Endothelial cell of umbilical vein (primary cell): ENCODE results near the gene BABAM1. TPM values are rescaled to one million over a fixed set of nuclear protein-coding genes. Genes with fewer than 3 reads are reported as not detected.

Source experiments
- BruUV-seq: library from RNA; stranded (reverse); fragments of 400-500 nt; replicated peaks from 2 replicates; lab custom pipeline; 2021; lab: Mats Ljungman, UMichigan
- CTCF ChIA-PET: fragments of 300-600, 350-600 bp; sonication (Branson Sonifier 250); formaldehyde crosslinking; loops from one replicate; lab custom pipeline; 2021; ENCODE audit warnings: antibody characterized with exemption, inconsistent platforms; lab: Charles Lee
- POLR2A ChIA-PET: fragments of 300-600, 350-600 bp; sonication (Branson Sonifier 250); formaldehyde crosslinking; loops from one replicate; lab custom pipeline; 2021; ENCODE audit warnings: antibody characterized with exemption, inconsistent platforms; lab: Charles Lee
- DNase-seq: peaks from one replicate; pipeline ENCODE4 v3.0.0-alpha.2; 2011; ENCODE audit warnings: low read depth, low spot score
- FAIRE-seq: peaks from 2 replicates; lab custom pipeline; 2011; peaks lifted over from hg19 to GRCh38; lab: Jason Lieb, UNC
- H2AFZ ChIP-seq: 2 replicates; pipeline ENCODE4 v1.6.0; 2012; ENCODE audit warnings: low read depth, low read length, control low read depth, inconsistent platforms
- H3K27ac ChIP-seq: 2 replicates; pipeline ENCODE4 v1.5.1; 2011; ENCODE audit warnings: low read depth, mild to moderate bottlenecking, control low read depth, low read length, moderate library complexity; ENCODE audit not compliant: insufficient read depth
- H3K27me3 ChIP-seq, 2 experiments: 2 replicates each; pipeline versions ENCODE4 v1.6.0 to v1.6.1; 2011; ENCODE audit warnings: low read length in 2 of 2, mixed read lengths in 1 of 2; ENCODE audit not compliant: control insufficient read depth in 2 of 2, insufficient read depth in 2 of 2
- H3K36me3 ChIP-seq, 2 experiments: 2 replicates in 1 of 2; 3 replicates in 1 of 2; pipeline ENCODE4 v1.5.1; 2011; ENCODE audit warnings: low read length in 2 of 2, mild to moderate bottlenecking in 1 of 2, moderate library complexity in 1 of 2; ENCODE audit not compliant: control insufficient read depth in 2 of 2, insufficient read depth in 2 of 2; ENCODE audit errors: extremely low read depth in 1 of 2
- H3K4me1 ChIP-seq: 3 replicates; pipeline ENCODE4 v1.5.1; 2011; ENCODE audit warnings: mild to moderate bottlenecking, low read length; ENCODE audit not compliant: control insufficient read depth, insufficient read depth; ENCODE audit errors: extremely low read depth
- H3K4me2 ChIP-seq: 2 replicates; pipeline ENCODE4 v1.6.1; 2011; ENCODE audit warnings: low read length, control low read depth, mixed read lengths; ENCODE audit not compliant: insufficient read depth
- H3K4me3 ChIP-seq, 3 experiments: fragments of 200-600 bp in 1 of 3; sonication (generic), shearing (Covaris generic) in 1 of 3; replicated peaks in 1 of 3; 2 replicates each; pipeline ENCODE4 v1.5.1; 2011 to 2016; ENCODE audit warnings: control low read depth in 3 of 3, low read length in 3 of 3, mild to moderate bottlenecking in 2 of 3, inconsistent platforms in 1 of 3, low read depth in 1 of 3, moderate library complexity in 1 of 3; ENCODE audit not compliant: insufficient read depth in 1 of 3
- H3K79me2 ChIP-seq: 2 replicates; pipeline ENCODE4 v1.6.0; 2012; ENCODE audit warnings: low read length, inconsistent platforms; ENCODE audit not compliant: control insufficient read depth, insufficient read depth
- H3K9ac ChIP-seq: replicated peaks from 2 replicates; pipeline ENCODE3; 2011; ENCODE audit warnings: low read length, control low read depth; ENCODE audit not compliant: insufficient read depth; ENCODE audit errors: extremely low read depth
- H3K9me1 ChIP-seq: replicated peaks from 3 replicates; pipeline ENCODE4 v1.6.0; 2011; ENCODE audit warnings: mild to moderate bottlenecking, low read length; ENCODE audit not compliant: control insufficient read depth, insufficient read depth; ENCODE audit errors: extremely low read depth
- H3K9me3 ChIP-seq: replicated peaks from 2 replicates; pipeline ENCODE4 v1.5.1; 2012; ENCODE audit warnings: low read length, inconsistent platforms; ENCODE audit not compliant: control insufficient read depth, insufficient read depth
- H4K20me1 ChIP-seq: replicated peaks from 2 replicates; pipeline ENCODE3; 2011; ENCODE audit warnings: mild to moderate bottlenecking, low read length; ENCODE audit not compliant: control insufficient read depth, insufficient read depth; ENCODE audit errors: extremely low read depth
- EZH2 ChIP-seq: IDR thresholded peaks from 2 replicates; pipeline ENCODE4 v1.6.1; 2012; ENCODE audit warnings: borderline replicate concordance, low read depth, mild to moderate bottlenecking, moderate library complexity, low read length, inconsistent platforms; ENCODE audit not compliant: severe bottlenecking
- POLR2AphosphoS5 ChIP-seq: IDR thresholded peaks from 2 replicates; pipeline ENCODE4 v1.6.1; 2012; ENCODE audit warnings: low read depth, mild to moderate bottlenecking, control low read depth, low read length, moderate library complexity; ENCODE audit not compliant: insufficient read depth
- dilution Hi-C: fragments of 300-500 bp; cut with MboI; formaldehyde crosslinking; loops from one replicate; pipeline ENCODE4 v1.15.0; 2019; ENCODE audit warnings: low sequenced_read_pairs; ENCODE audit not compliant: extremely low pct_ligation_motif_present
- intact Hi-C: fragments of 100-400 bp; cut with micrococcal nuclease; formaldehyde crosslinking; loops from one replicate; pipeline ENCODE4 v1.10.0; 2022
- polyA plus RNA-seq, 4 experiments: library from polyadenylated mRNA; depleted of rRNA in 3 of 4; stranded (reverse) in 3 of 4; unstranded in 1 of 4; fragments of >200 nt; gene quantifications; 2 replicates each; pipeline versions ENCODE4 v1.2.1 to v1.2.3, GENCODE V29; 2011 to 2012; ENCODE audit warnings: missing spikeins in 1 of 4
- total RNA-seq: library from RNA; stranded (reverse); gene quantifications from 2 replicates; pipeline ENCODE4 v1.2.3, GENCODE V29; 2021
- TF ChIP-seq, protein P1 (sequence below), 2 donors: IDR thresholded peaks; 1 replicate in 1 of 2; 2 replicates in 1 of 2; pipeline ENCODE4 v1.5.1; 2011; ENCODE audit warnings: low read length in 2 of 2, mild to moderate bottlenecking in 2 of 2, moderate library complexity in 2 of 2, control low read depth in 1 of 2, inconsistent platforms in 1 of 2, low read depth in 1 of 2; ENCODE audit not compliant: insufficient read depth in 1 of 2; ENCODE audit errors: extremely low read depth in 1 of 2

BABAM1 gene
- total and polyA plus RNA-seq, 2 donors (not counting 3 experiments of a cell fraction or from before 2014, with no cell fraction given) = 118 to 140 TPM

- TF ChIP-seq POLR2AphosphoS5 = peak; percentile 22
- TF ChIP-seq EZH2 = no peak
- TF ChIP-seq, protein P1, sequence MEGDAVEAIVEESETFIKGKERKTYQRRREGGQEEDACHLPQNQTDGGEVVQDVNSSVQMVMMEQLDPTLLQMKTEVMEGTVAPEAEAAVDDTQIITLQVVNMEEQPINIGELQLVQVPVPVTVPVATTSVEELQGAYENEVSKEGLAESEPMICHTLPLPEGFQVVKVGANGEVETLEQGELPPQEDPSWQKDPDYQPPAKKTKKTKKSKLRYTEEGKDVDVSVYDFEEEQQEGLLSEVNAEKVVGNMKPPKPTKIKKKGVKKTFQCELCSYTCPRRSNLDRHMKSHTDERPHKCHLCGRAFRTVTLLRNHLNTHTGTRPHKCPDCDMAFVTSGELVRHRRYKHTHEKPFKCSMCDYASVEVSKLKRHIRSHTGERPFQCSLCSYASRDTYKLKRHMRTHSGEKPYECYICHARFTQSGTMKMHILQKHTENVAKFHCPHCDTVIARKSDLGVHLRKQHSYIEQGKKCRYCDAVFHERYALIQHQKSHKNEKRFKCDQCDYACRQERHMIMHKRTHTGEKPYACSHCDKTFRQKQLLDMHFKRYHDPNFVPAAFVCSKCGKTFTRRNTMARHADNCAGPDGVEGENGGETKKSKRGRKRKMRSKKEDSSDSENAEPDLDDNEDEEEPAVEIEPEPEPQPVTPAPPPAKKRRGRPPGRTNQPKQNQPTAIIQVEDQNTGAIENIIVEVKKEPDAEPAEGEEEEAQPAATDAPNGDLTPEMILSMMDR (IDR thresholded peaks at IDR 0.05; ENCODE audit: extremely low read depth in 1 of 2, insufficient read depth in 1 of 2, low read depth in 1 of 2, low read length in 2 of 2) = peak; percentile 96 to 99
- Histone ChIP-seq H3K9ac (peak overlapping the region; percentile 10), H3K4me1 (peaks cover 10% of the 10 kb centered on the region), H3K9me3 (no peaks in the 10 kb centered on the region), H3K27ac (no peak overlapping the region), H3K36me3 (peaks cover 0 to 3% of the 10 kb centered on the region in 2 experiments), H4K20me1 (no peaks in the 10 kb centered on the region), H3K27me3 (no peaks in the 10 kb centered on the region), H3K9me1 (no peaks in the 10 kb centered on the region), H3K4me2 (peak overlapping the region; percentile 39), H3K79me2 (no peaks in the 10 kb centered on the region), H3K4me3 (peak overlapping the region in 2 of 3 experiments; percentile 0 to 29), H2AFZ (peak overlapping the region; percentile 90)
- dilution Hi-C loops = no loop called here
- FAIRE-seq (peak; percentile 93), DNase-seq (peak; percentile 82)
- ChIA-PET POLR2A (interaction anchor here (0.6 to 1.4 kb wide), 2 partner anchors 16 to 26 kb away, joined by 3 to 6 read pairs; partner anchors contain the start of genes BABAM1 and DDA1), CTCF (interaction anchor here (0.6 to 3.6 kb wide), 18 partner anchors 9 to 394 kb away, joined by 3 to 27 read pairs (median 5); partner anchors contain the start of genes BABAM1, DDA1, USE1 and USHBP1)
- intact Hi-C loops = loop anchor here (1.0 to 5.0 kb wide), 5 partner anchors 15 to 510 kb away; partner anchors contain the start of gene BABAM1
- no TSS peak for BruUV-seq
These were observed 15.4 kb downstream of the BABAM1 start for GRCh38 chr19:17282488-17283125.
